GM19395 (cell line): ENCODE data around the gene RAB15.

Experiments
- ATAC-seq: cut with Tn5 transposase; IDR thresholded peaks from one replicate; pipeline ENCODE4 v1.9.1; 2021; ENCODE audit warnings: mild to moderate bottlenecking, moderate library complexity; ENCODE audit not compliant: unreplicated experiment

Gene RAB15

GRCh38 chr14:64990939-64991338 lies 18.8 kb upstream of the RAB15 start:
- ATAC-seq = no peak

GRCh38 chr14:64990296-64990695 lies 18.2 kb upstream of the RAB15 start:
- no peak for ATAC-seq

GRCh38 chr14:64987438-64987767 lies 15.3 kb upstream of the RAB15 start:
- ATAC-seq = no peak

GRCh38 chr14:64986648-64987437 lies 14.7 kb upstream of the RAB15 start, which contains the start of gene FNTB:
FNTB (plus strand) TSS chr14:64986895; CDS start chr14:64986954, 59 bp downstream.
- ATAC-seq = peak; percentile 94

GRCh38 chr14:64983439-64984310 lies 11.5 kb upstream of the RAB15 start:
- no peak for ATAC-seq

GRCh38 chr14:64979336-64980074 lies 7.4 kb upstream of the RAB15 start:
- ATAC-seq = no peak

GRCh38 chr14:64974563-64974962 lies 2.4 kb upstream of the RAB15 start:
- no peak for ATAC-seq

- no peak for ATAC-seq
These were observed 1.7 kb upstream of the RAB15 start for GRCh38 chr14:64973826-64974225.

GRCh38 chr14:64973026-64973442 lies 898 bp upstream of the RAB15 start:
- no peak for ATAC-seq

- peak; percentile 8 for ATAC-seq
These were observed 619 bp downstream of the RAB15 start for GRCh38 chr14:64971491-64971942.

- no peak for ATAC-seq
These were observed 1.2 kb downstream of the RAB15 start for GRCh38 chr14:64970776-64971477.

GRCh38 chr14:64970041-64970440 lies 2.1 kb downstream of the RAB15 start:
- no peak for ATAC-seq

GRCh38 chr14:64968651-64969050 lies 3.5 kb downstream of the RAB15 start:
- ATAC-seq = no peak

GRCh38 chr14:64968167-64968566 lies 4.0 kb downstream of the RAB15 start:
- no peak for ATAC-seq

- ATAC-seq = no peak
These were observed 5.2 kb downstream of the RAB15 start for GRCh38 chr14:64966976-64967375.

- ATAC-seq = no peak
These were observed 6.7 kb downstream of the RAB15 start for GRCh38 chr14:64965356-64966000.

GRCh38 chr14:64963611-64964010 lies 8.5 kb downstream of the RAB15 start:
- no peak for ATAC-seq

GRCh38 chr14:64960762-64961276 lies 11.3 kb downstream of the RAB15 start:
- no peak for ATAC-seq

GRCh38 chr14:64958743-64959142 lies 13.4 kb downstream of the RAB15 start:
- no peak for ATAC-seq

- no peak for ATAC-seq
These were observed 13.9 kb downstream of the RAB15 start for GRCh38 chr14:64958201-64958600.
